Prostate gland (tissue), 2 donors: ENCODE measurements around the gene HK1. TPM values are rescaled to one million over a fixed set of nuclear protein-coding genes. Genes with fewer than 3 reads are reported as not detected.
A peak's percentile ranks its signal among the peaks of the same experiment; 100 is the strongest.

ENCODE experiments used
- DNase-seq: peaks from one replicate; pipeline ENCODE4 v3.0.0-alpha.2; 2019; ENCODE audit warnings: low spot score
- H3K27ac ChIP-seq, 2 donors: fragments of 200-600 bp; sonication (generic); 2 replicates each; pipeline ENCODE4 v1.5.1; 2017 to 2019
- H3K27me3 ChIP-seq: fragments of 200-600 bp; sonication (generic); replicated peaks from 2 replicates; pipeline ENCODE4 v1.5.1; 2019; ENCODE audit not compliant: insufficient read depth
- H3K36me3 ChIP-seq, 2 donors: fragments of 200-600 bp; sonication (generic); 1 replicate in 1 of 2; 2 replicates in 1 of 2; pipeline versions ENCODE4 v1.5.1 to v1.8.1; 2017 to 2019
- H3K4me1 ChIP-seq: fragments of 200-600 bp; sonication (generic); replicated peaks from 2 replicates; pipeline ENCODE4 v1.5.1; 2019
- H3K4me3 ChIP-seq, 2 donors: fragments of 200-600 bp; sonication (generic); 2 replicates each; pipeline ENCODE4 v1.5.1; 2017 to 2019
- H3K9me3 ChIP-seq: fragments of 200-600 bp; sonication (generic); 2 replicates; pipeline ENCODE4 v1.5.1; 2017
- POLR2A ChIP-seq: fragments of 450-650 bp; IDR thresholded peaks from one replicate; pipeline ENCODE4 v1.6.1; 2016; ENCODE audit warnings: antibody characterized with exemption, mild to moderate bottlenecking
- POLR2AphosphoS5 ChIP-seq: sonication (generic); formaldehyde crosslinking; IDR thresholded peaks from one replicate; pipeline ENCODE4 v1.6.1; 2017; ENCODE audit warnings: antibody characterized with exemption
- WGBS: methylation state at CpG from one replicate; pipeline ENCODE4 v1.1.5; 2018; 5-methylcytosine and 5-hydroxymethylcytosine counted together
- intact Hi-C: fragments of 100-400 bp; cut with DNase I; formaldehyde crosslinking; loops from one replicate; pipeline ENCODE4 v1.14.2; 2022
- total RNA-seq, 2 donors: library from RNA; depleted of rRNA; stranded (reverse); fragments of >200 nt; gene quantifications; one replicate each; pipeline ENCODE4 v1.1.0, GENCODE V29; 2016
- TF ChIP-seq, protein P1 (sequence below), 4 experiments: fragments of 200-600 bp in 2 of 4; fragments of 450-650 bp in 2 of 4; sonication (generic) in 2 of 4; IDR thresholded peaks; 1 replicate in 3 of 4; 2 replicates in 1 of 4; pipeline ENCODE4 v1.5.1; 2016 to 2019; ENCODE audit warnings: antibody characterized with exemption in 4 of 4, mild to moderate bottlenecking in 2 of 4, moderate library complexity in 2 of 4

HK1 gene
- total RNA-seq, 2 donors from 2014 or later, result 67.8 to 134 TPM

GRCh38 chr10:69426376-69426727 is 148.1 kb downstream of the HK1 start:
- no peak for DNase-seq
- intact Hi-C loops, result loop anchor here (5.0 kb wide), 1 partner anchor 81 kb away; no protein-coding TSS in a partner anchor
- Histone ChIP-seq H3K4me1 (no peaks in the 10 kb centered on the region), H3K27me3 (no peaks in the 10 kb centered on the region), H3K9me3 (no peaks in the 10 kb centered on the region), H3K27ac (peak overlapping the region; percentile 48 to 54), H3K36me3 (no peaks in the 10 kb centered on the region), H3K4me3 (no peak overlapping the region)
- no peak for TF ChIP-seq POLR2AphosphoS5
- TF ChIP-seq, protein P1, sequence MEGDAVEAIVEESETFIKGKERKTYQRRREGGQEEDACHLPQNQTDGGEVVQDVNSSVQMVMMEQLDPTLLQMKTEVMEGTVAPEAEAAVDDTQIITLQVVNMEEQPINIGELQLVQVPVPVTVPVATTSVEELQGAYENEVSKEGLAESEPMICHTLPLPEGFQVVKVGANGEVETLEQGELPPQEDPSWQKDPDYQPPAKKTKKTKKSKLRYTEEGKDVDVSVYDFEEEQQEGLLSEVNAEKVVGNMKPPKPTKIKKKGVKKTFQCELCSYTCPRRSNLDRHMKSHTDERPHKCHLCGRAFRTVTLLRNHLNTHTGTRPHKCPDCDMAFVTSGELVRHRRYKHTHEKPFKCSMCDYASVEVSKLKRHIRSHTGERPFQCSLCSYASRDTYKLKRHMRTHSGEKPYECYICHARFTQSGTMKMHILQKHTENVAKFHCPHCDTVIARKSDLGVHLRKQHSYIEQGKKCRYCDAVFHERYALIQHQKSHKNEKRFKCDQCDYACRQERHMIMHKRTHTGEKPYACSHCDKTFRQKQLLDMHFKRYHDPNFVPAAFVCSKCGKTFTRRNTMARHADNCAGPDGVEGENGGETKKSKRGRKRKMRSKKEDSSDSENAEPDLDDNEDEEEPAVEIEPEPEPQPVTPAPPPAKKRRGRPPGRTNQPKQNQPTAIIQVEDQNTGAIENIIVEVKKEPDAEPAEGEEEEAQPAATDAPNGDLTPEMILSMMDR (IDR thresholded peaks at IDR 0.05), result no peak
- no peak for TF ChIP-seq POLR2A
- 74% methylated on average over 4 of the region's 4 CpGs for WGBS

DNA sequence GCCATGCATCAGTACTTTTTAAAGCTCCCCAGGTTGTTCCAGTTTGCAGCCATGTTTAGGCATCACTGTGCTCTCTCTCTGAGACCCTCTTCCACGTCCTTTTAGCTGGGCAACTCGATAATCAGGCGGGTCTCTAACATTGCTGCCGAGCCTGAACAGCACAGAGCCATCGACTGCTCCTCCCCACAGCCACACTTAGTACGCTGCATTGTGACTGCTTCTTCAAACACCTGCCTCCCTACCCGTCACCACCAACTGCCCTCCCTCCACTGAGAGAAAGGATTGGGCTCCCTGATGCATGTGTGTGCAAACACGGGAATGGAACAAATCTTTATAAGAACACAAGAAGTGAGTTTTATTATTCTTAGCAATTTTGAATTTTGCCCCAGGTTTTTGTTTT is 149.9 kb downstream of the HK1 start:
- 69% methylated on average over 8 of the region's 8 CpGs for WGBS
- H3K4me3 ChIP-seq, result no peak overlapping the region
- DNase-seq, result no peak
- intact Hi-C loops, result loop anchor here (5.0 kb wide), 1 partner anchor 79 kb away; no protein-coding TSS in a partner anchor
- no peaks in the 10 kb centered on the region for H3K36me3 ChIP-seq
- H3K4me1 ChIP-seq, result no peaks in the 10 kb centered on the region
- no peak for TF ChIP-seq POLR2AphosphoS5
- TF ChIP-seq, protein P1 (IDR thresholded peaks at IDR 0.05), result no peak
- TF ChIP-seq POLR2A, result no peak
- H3K27ac ChIP-seq, result no peak overlapping the region
- no peaks in the 10 kb centered on the region for H3K27me3 ChIP-seq
- H3K9me3 ChIP-seq, result no peaks in the 10 kb centered on the region

DNA sequence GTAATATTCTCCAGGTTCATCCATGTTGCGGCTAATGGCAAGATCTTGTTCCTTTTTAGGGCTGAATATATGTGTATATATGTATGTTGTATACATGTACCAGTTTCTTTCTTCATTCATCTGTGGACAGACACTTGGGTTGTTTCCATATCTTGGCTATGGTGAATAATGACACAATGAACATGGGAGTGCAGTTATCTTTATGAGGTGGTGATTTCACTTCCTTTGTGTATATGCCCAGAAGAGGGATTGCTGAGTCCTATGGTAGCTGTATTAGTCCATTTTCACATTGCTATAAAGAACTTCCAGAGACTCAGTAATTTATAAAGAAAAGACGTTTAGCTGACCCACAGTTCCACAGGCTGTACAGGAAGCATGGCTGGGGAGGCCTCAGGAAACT is 155.9 kb downstream of the HK1 start:
- Histone ChIP-seq H3K27me3 (no peaks in the 10 kb centered on the region), H3K4me1 (no peaks in the 10 kb centered on the region), H3K9me3 (no peaks in the 10 kb centered on the region), H3K4me3 (no peak overlapping the region), H3K27ac (no peak overlapping the region), H3K36me3 (no peaks in the 10 kb centered on the region)
- intact Hi-C loops, result no loop called here
- 84% methylated on average over 2 of the region's 2 CpGs for WGBS
- no peak for DNase-seq
- TF ChIP-seq POLR2A (no peak), POLR2AphosphoS5 (no peak)
- TF ChIP-seq, protein P1 (IDR thresholded peaks at IDR 0.05), result no peak

GRCh38 chr10:69434926-69435325 is 156.6 kb downstream of the HK1 start:
- Histone ChIP-seq H3K27ac (no peak overlapping the region), H3K9me3 (no peaks in the 10 kb centered on the region), H3K36me3 (no peaks in the 10 kb centered on the region), H3K4me3 (no peak overlapping the region), H3K27me3 (no peaks in the 10 kb centered on the region), H3K4me1 (no peaks in the 10 kb centered on the region)
- DNase-seq, result no peak
- TF ChIP-seq POLR2A (no peak), POLR2AphosphoS5 (no peak)
- TF ChIP-seq, protein P1 (IDR thresholded peaks at IDR 0.05), result no peak
- intact Hi-C loops, result no loop called here
- 98% methylated on average over 7 of the region's 11 CpGs for WGBS

- Histone ChIP-seq H3K27me3 (no peaks in the 10 kb centered on the region), H3K27ac (no peak overlapping the region), H3K4me1 (no peaks in the 10 kb centered on the region), H3K36me3 (no peaks in the 10 kb centered on the region), H3K9me3 (no peaks in the 10 kb centered on the region), H3K4me3 (no peak overlapping the region)
- intact Hi-C loops, result no loop called here
- no peak for DNase-seq
- TF ChIP-seq, protein P1 (IDR thresholded peaks at IDR 0.05), result no peak
- TF ChIP-seq POLR2AphosphoS5 (no peak), POLR2A (no peak)
- WGBS, result 93% methylated on average over 13 of the region's 14 CpGs
Measured at GRCh38 chr10:69435966-69436520, 157.7 kb downstream of the HK1 start.
